PC-9 (cell line): ENCODE results near the gene TEC.

Experiments
- EZH2 ChIP-seq: fragments of 200-600 bp; sonication (generic); IDR thresholded peaks from 2 replicates; pipeline ENCODE4 v1.8.0; 2017; ENCODE audit warnings: antibody characterized with exemption, low read depth
- TF ChIP-seq, protein P1 (sequence below): fragments of 200-600 bp; sonication (generic); conservative IDR thresholded peaks from 2 replicates; pipeline ENCODE4 v1.6.1; 2017; ENCODE audit warnings: mixed run types, antibody characterized with exemption, mild to moderate bottlenecking, moderate library complexity

DNA sequence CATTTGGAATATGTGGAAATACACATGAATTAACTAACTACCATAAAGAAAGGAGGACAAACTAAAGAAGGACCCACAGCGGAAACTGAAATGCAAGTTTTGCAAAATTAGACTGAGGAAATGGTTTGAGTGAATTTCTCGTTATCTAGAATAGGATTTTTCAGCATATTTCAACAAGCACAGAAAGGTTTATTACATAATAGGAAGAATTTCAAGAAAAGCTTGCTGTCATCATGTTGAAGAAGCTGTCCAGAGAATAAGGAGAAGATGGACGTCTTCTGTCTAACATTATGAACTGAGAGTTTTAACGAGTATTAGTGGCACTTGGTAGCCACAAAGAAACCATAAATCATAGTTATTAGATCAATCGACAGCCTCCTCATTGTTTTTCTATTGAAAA, 45.0 kb downstream of the TEC start:
- no peak for TF ChIP-seq EZH2
- TF ChIP-seq, protein P1, sequence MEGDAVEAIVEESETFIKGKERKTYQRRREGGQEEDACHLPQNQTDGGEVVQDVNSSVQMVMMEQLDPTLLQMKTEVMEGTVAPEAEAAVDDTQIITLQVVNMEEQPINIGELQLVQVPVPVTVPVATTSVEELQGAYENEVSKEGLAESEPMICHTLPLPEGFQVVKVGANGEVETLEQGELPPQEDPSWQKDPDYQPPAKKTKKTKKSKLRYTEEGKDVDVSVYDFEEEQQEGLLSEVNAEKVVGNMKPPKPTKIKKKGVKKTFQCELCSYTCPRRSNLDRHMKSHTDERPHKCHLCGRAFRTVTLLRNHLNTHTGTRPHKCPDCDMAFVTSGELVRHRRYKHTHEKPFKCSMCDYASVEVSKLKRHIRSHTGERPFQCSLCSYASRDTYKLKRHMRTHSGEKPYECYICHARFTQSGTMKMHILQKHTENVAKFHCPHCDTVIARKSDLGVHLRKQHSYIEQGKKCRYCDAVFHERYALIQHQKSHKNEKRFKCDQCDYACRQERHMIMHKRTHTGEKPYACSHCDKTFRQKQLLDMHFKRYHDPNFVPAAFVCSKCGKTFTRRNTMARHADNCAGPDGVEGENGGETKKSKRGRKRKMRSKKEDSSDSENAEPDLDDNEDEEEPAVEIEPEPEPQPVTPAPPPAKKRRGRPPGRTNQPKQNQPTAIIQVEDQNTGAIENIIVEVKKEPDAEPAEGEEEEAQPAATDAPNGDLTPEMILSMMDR, result no peak
